Right lung (tissue), 5 donors: ENCODE measurements around the gene SMARCA4. TPM values are rescaled to one million over a fixed set of nuclear protein-coding genes. Genes with fewer than 3 reads are reported as not detected.
A peak's percentile ranks its signal among the peaks of the same experiment; 100 is the strongest.

Experiments used
- DNase-seq, 2 donors: peaks; one replicate each; pipeline ENCODE4 v3.0.0-alpha.2; 2013
- polyA plus RNA-seq, 5 donors: library from polyadenylated mRNA; unstranded; fragments of 120-200 nt; gene quantifications; one replicate each; pipeline versions ENCODE4 v1.2.1 to v1.2.3, GENCODE V29; 2013; ENCODE audit warnings: inconsistent platforms in 1 of 5, low replicate concordance in 1 of 5; ENCODE audit not compliant: insufficient read length in 5 of 5, insufficient read depth in 1 of 5

The SMARCA4 gene
- polyA plus RNA-seq, 5 donors: 119 to 173 (median 124) TPM

- DNase-seq: no peak
Observed at GRCh38 chr19:11031421-11032070, 70.7 kb downstream of the SMARCA4 start.

DNA sequence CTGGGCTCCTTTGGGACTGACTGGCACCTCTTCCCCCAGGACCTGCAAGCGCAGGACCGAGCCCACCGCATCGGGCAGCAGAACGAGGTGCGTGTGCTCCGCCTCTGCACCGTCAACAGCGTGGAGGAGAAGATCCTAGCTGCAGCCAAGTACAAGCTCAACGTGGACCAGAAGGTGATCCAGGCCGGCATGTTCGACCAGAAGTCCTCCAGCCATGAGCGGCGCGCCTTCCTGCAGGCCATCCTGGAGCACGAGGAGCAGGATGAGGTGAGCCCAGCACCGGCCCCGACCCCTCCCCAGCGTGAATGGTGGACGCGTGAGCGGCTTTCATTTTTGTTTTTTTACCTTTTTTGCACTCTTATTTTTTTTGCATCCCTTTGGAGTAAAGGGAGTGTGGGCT, 72.4 kb downstream of the SMARCA4 start:
- no peak for DNase-seq

- DNase-seq: no peak
Observed at GRCh38 chr19:11033763-11034162, 72.9 kb downstream of the SMARCA4 start.

DNA sequence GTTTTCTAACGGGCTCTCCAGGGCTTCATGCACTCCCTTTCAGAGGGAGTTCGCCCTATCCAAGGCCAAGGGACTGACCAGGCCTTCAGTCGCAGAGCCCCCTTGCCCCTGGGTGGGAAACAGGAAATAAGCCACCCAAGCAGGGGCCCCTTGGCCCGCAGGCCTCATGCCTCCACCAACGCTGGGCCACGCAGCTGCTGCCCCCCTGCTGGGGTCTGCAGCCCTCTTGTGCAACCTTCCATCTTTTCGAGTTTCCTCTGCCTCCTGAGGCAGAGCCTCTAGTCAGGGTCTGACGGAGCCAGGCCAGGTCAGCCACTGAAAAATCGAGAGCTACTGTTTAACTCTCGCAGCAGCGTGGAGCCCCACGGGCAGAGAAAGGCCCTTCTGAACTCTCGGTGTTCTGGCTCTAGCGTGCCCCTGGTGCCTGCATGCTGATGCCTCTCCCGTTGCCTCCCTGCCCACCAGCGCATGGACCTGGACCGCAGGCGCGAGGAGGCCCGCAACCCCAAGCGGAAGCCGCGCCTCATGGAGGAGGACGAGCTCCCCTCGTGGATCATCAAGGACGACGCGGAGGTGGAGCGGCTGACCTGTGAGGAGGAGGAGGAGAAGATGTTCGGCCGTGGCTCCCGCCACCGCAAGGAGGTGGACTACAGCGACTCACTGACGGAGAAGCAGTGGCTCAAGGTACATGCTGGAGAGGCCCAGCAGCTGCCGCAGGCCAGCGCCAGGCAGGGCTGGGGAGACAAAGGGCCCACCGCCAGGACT, 73.8 kb downstream of the SMARCA4 start:
- DNase-seq: no peak

DNA sequence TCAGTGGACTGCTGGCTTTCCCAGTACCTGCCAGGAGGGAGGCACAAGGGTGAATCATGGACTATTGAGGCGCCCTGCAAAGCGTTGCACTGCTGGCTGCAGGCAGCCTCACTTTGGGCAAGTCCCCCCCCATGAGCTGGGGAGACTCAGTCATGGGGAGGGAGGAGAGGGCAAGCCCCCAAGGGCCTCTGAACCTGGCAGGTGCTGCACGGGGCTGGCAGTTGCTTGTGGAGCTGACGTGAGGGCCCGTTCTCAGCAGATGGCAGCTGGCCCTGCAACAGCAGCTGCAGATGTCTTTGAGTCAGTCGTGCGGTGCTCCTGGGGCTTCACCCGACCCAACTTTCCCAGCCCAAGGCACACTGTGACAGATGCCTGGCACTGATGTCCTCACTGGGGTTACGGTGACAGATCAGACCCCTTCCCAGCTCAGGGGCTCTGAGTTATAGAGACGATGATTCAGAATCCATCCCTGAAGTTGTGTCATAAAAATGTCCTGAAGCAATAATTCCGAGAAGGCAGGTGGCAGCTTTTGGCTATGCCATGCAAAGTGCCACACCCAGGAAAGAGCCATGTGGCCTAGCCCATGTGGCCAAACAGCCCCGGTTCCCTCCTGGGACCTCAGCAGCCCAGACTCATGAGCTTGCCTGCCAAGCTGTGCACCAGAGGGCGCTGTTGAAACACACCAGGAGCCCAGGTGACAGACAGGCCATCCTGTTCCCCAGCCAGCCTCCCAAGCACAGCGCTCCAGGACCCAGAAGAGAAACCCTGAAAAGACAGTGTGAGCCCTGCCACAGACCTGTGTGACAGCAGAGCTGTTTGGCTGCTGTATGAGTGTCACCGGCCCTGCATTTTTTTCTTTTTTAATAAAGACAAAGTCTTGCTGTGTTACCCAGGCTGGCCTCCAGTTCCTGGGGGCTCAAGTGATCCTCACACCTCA, 74.9 kb downstream of the SMARCA4 start:
- DNase-seq: peak; percentile 63 to 70

DNA sequence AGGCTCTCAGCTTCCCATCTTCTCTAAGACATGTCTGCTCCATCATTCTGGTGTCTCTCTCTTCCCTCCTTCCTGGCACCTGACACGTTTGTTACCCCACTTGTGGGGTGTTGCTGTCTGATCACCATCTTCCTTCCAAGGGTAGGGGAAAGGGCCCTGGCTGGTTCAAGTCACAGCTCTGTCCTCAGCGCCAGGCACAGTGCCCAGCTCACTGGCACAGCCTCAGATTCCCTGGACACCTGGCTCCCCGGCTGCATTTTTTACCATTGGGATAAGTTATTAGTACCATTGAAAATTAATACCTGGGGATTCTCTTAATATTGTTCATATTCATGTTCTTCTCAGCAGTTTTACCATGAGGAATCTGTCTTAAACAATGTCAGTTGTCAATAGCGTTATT, 77.7 kb downstream of the SMARCA4 start:
- DNase-seq: no peak

GRCh38 chr19:11041194-11041593, 80.4 kb downstream of the SMARCA4 start:
- no peak for DNase-seq

DNA sequence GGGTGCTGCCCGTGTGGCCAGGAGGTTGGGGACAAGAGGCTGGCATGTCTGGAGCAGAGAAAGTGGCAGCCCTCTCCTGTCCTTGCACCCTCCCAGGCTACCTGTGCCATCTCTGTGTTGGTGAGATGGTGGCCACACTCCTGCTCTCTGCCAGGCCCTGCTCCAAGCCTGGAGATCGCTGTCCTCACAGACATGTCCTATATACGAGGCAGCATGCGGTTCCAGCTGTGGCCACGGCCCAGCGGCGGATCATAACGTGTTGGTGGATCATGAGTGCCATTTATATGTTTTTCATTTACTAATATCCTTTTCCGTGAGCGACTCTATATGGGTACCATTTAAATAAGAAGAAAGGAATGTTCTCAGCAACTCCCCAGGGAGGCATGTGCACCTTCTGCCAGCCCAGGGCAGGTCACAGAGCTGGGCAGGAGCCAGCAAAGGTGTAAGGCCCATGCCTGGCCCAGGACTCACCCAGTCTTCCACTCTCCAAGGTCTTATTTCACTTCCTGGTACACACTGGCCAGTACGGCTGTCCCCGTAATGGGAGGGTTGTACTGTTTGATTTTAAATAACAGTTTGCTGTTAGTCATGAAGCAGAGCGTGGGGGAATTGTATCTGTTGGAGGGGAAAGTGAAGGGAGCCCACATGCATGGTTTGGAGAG, 81.3 kb downstream of the SMARCA4 start:
- DNase-seq: no peak

GRCh38 chr19:11044431-11044830, 83.6 kb downstream of the SMARCA4 start:
- no peak for DNase-seq

GRCh38 chr19:11045536-11045935, 84.7 kb downstream of the SMARCA4 start:
- DNase-seq: no peak

GRCh38 chr19:11046605-11047354, 86.0 kb downstream of the SMARCA4 start:
- DNase-seq: no peak

DNA sequence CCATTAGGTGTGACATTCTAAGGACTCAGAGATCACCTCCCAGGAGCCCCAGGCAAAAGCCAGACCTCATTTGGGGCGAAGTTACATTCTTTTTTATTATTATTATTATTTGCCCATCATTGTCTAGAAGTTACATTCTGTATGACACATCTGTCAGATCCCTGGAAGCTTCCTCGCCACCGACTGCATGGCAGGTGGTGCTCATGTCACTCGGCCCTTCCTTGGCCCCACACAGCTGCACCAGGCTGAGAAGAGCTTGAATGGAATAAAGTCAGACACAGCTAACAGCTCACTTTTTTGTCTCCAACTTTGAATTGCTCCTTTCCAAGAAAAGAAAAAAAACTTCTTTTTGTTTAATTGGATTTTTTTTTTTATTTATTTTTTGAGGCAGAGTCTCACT, 87.0 kb downstream of the SMARCA4 start:
- DNase-seq: no peak

DNA sequence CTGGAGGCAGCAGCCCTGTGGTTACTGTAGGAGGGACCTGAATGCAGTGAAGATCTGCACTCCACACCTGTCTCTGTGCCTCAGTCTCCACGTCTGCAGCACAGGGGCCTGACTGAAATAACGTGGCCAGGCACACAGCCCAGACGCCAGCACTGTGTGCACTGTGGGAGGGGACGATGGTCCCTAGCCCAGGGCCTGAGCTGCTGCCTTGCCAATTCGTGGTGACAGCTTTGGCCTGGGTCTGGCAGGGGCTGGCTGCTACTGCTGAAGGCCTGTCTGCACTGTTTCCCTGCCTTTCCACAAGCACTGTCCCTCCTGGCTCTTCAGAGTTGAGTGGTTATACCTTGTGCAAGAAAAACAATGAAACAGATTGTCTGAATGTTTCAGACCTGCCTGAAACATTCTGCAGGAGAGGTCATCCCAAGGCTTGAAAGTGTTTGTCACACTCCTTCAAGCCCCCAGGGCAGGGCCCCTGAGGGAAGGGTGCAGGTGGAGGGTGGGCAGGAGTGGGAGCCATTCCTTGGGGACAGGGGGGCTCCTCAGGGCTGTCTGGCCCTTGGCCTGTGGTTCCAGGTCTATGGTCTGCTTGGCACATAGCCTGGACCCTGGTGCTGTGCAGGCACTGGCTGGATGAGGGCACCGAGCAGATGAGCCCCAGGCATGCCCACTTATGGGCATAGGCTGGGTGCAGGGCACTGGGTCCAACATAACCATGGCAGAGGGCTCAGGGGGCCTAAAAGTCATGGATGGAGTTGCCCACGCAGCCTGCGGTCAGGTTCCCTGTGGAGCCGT, 89.7 kb downstream of the SMARCA4 start:
- DNase-seq: no peak

GRCh38 chr19:11053817-11054195, 93.0 kb downstream of the SMARCA4 start:
- no peak for DNase-seq

GRCh38 chr19:11054200-11054599, 93.4 kb downstream of the SMARCA4 start:
- DNase-seq: no peak

GRCh38 chr19:11054628-11055027, 93.8 kb downstream of the SMARCA4 start:
- DNase-seq: no peak

DNA sequence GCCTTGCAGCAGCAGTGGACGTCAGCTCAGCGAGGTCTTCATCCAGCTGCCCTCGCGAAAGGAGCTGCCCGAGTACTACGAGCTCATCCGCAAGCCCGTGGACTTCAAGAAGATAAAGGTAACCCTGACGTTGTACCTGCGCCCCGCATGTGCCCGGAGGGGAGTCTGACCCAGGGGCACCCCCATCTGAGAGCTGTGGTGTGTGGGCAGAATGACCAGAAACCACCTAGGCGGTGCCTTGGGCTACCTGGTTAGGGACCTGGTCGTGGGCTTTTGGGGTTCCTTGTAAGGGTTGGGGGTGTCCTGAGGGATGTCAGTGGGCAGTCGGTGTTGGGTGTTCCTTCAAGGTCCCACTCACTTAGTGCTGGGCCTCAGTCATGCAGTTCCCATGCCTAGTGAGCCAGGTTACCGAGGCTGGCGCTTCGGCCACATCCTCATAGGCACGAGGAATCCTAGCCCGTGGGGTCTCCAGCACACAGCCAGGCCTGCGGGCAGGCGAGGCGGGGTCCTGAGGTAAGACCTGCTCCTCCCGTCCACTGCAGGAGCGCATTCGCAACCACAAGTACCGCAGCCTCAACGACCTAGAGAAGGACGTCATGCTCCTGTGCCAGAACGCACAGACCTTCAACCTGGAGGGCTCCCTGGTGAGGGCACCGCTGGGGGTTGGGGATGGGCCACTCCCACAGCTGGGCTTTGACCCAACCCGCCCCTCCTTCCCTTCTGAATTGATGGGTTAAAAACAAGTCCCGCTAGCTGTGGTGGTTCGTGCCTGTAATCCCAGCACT, 97.6 kb downstream of the SMARCA4 start:
- DNase-seq: no peak

DNA sequence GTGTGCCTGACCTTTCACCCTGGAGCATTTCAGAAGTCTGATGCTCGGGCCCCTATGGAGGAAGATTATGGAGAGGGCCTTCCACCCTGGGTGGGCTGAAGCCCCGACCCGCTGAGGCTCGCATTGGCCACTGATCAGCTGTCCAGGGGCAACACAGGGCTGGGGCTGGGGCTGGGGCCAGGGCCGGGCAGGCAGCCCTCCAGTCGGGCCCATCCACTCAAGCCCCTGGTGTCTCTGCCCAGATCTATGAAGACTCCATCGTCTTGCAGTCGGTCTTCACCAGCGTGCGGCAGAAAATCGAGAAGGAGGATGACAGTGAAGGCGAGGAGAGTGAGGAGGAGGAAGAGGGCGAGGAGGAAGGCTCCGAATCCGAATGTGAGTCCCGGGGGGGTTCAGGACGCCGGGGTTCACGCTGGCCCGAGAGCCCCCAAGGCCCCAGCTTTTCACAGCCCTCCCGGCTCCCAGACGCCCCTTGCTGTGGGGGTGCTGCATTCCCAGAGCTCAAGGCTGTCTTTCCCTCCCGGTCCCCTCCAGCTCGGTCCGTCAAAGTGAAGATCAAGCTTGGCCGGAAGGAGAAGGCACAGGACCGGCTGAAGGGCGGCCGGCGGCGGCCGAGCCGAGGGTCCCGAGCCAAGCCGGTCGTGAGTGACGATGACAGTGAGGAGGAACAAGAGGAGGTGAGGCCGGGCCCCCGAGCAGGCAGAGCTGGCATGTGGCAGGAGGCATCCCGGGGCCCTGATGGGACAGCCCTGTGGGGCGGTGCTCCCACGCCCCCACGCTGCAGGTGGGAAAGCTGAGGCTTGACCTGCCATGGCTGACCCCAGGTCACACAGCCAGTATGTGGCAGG, 98.9 kb downstream of the SMARCA4 start:
- DNase-seq: no peak
